ENCODE results near the gene B3GAT1. TPM values are rescaled to one million over a fixed set of nuclear protein-coding genes. Genes with fewer than 3 reads are reported as not detected.

Gene B3GAT1
- total RNA-seq, 4 donors from 2014 or later, result 0.13 to 0.66 (median 0.35) TPM

- H3K4me1 ChIP-seq, result no peaks in the 10 kb centered on the region
- no peaks in the 10 kb centered on the region for H3K27me3 ChIP-seq
- H3K36me3 ChIP-seq, result peaks cover 0 to 20% (median 0%) of the 10 kb centered on the region in 4 donors
- no peak overlapping the region for H3K4me3 ChIP-seq
- H3K27ac ChIP-seq (replicated peaks in 1 of 4), result no peak overlapping the region
- intact Hi-C loops (cut with DNase I), result no loop called here
- WGBS, result 86% methylated on average over 9 of the region's 9 CpGs
- no peak for DNase-seq (ENCODE audit: extremely low spot score)
- TF ChIP-seq EP300 (IDR thresholded peaks at IDR 0.05), result no peak
- TF ChIP-seq, protein P1, sequence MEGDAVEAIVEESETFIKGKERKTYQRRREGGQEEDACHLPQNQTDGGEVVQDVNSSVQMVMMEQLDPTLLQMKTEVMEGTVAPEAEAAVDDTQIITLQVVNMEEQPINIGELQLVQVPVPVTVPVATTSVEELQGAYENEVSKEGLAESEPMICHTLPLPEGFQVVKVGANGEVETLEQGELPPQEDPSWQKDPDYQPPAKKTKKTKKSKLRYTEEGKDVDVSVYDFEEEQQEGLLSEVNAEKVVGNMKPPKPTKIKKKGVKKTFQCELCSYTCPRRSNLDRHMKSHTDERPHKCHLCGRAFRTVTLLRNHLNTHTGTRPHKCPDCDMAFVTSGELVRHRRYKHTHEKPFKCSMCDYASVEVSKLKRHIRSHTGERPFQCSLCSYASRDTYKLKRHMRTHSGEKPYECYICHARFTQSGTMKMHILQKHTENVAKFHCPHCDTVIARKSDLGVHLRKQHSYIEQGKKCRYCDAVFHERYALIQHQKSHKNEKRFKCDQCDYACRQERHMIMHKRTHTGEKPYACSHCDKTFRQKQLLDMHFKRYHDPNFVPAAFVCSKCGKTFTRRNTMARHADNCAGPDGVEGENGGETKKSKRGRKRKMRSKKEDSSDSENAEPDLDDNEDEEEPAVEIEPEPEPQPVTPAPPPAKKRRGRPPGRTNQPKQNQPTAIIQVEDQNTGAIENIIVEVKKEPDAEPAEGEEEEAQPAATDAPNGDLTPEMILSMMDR (IDR thresholded peaks at IDR 0.05), result no peak
- TF ChIP-seq POLR2A (IDR thresholded peaks at IDR 0.05; ENCODE audit: low read depth), result no peak
- TF ChIP-seq POLR2AphosphoS5 (IDR thresholded peaks at IDR 0.05), result no peak
- no peaks in the 10 kb centered on the region for H3K9me3 ChIP-seq
These were observed 37.9 kb downstream of the B3GAT1 start for GRCh38 chr11:134374171-134374570.

DNA sequence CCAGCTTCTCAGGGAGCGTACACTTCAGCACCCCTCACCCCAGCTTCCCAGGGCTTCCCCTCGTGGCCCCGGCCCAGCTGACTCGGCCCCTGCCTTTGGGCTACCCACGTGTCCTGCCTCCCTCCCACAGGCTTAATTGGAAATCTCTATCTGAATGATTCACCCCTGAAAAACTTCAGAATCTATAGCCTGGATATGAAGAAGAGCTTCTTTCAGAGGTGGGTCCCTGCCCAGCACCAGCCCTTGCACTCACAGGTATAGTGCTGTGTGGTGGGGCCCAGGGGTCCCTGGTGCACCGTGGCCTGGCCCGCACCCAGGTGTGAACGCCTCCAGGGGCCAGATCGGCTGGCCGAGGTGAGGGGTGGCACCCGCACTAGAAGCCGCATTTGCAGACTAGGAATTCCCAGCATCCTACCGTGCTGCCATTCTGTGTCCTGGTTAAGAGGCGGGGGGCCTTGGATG is 38.4 kb downstream of the B3GAT1 start:
- H3K9me3 ChIP-seq, result no peaks in the 10 kb centered on the region
- no peak for TF ChIP-seq POLR2A (IDR thresholded peaks at IDR 0.05; ENCODE audit: low read depth)
- no peak for TF ChIP-seq EP300 (IDR thresholded peaks at IDR 0.05)
- TF ChIP-seq, protein P1 (IDR thresholded peaks at IDR 0.05), result no peak
- no peak for TF ChIP-seq POLR2AphosphoS5 (IDR thresholded peaks at IDR 0.05)
- intact Hi-C loops (cut with DNase I), result no loop called here
- no peaks in the 10 kb centered on the region for H3K4me1 ChIP-seq
- H3K27ac ChIP-seq (replicated peaks in 1 of 4), result no peak overlapping the region
- 87% methylated on average over 11 of the region's 14 CpGs for WGBS
- DNase-seq (ENCODE audit: extremely low spot score), result no peak
- H3K4me3 ChIP-seq, result no peak overlapping the region
- peaks cover 0 to 20% (median 0%) of the 10 kb centered on the region in 4 donors for H3K36me3 ChIP-seq
- no peaks in the 10 kb centered on the region for H3K27me3 ChIP-seq

DNA sequence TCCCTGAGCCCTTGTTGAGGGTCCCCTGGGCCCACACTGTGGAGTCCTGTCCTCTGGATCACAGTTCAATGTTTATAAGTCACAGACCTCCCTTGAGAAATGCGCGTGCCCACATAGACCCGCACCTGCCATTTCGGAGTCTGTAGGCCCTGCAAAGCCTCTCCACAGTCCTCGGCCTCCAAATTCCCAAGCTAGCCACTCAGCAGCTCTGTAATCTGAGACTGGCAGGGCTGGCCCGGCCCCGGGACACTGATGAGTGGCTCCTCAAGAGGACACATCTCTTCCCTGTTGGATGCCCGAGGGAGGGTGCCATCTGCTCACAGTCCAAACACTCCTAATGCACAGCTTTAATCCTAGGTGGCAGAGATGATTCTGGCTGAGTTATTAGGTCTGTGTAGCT is 39.1 kb downstream of the B3GAT1 start:
- Histone ChIP-seq H3K4me3 (no peak overlapping the region), H3K4me1 (no peaks in the 10 kb centered on the region), H3K36me3 (peaks cover 0 to 20% (median 0%) of the 10 kb centered on the region in 4 donors), H3K27ac (replicated peaks in 1 of 4) (no peak overlapping the region), H3K9me3 (no peaks in the 10 kb centered on the region), H3K27me3 (no peaks in the 10 kb centered on the region)
- no peak for DNase-seq (ENCODE audit: extremely low spot score)
- TF ChIP-seq EP300 (IDR thresholded peaks at IDR 0.05) (no peak), POLR2AphosphoS5 (IDR thresholded peaks at IDR 0.05) (no peak), POLR2A (IDR thresholded peaks at IDR 0.05; ENCODE audit: low read depth) (no peak)
- TF ChIP-seq, protein P1 (IDR thresholded peaks at IDR 0.05), result no peak
- 90% methylated on average over 5 of the region's 8 CpGs for WGBS
- intact Hi-C loops (cut with DNase I), result no loop called here

GRCh38 chr11:134372536-134372935 is 39.5 kb downstream of the B3GAT1 start:
- Histone ChIP-seq H3K4me1 (no peaks in the 10 kb centered on the region), H3K4me3 (no peak overlapping the region), H3K27me3 (no peaks in the 10 kb centered on the region), H3K36me3 (peaks cover 0 to 20% (median 0%) of the 10 kb centered on the region in 4 donors), H3K9me3 (no peaks in the 10 kb centered on the region), H3K27ac (replicated peaks in 1 of 4) (no peak overlapping the region)
- DNase-seq (ENCODE audit: extremely low spot score), result no peak
- TF ChIP-seq, protein P1 (IDR thresholded peaks at IDR 0.05), result no peak
- TF ChIP-seq POLR2A (IDR thresholded peaks at IDR 0.05; ENCODE audit: low read depth) (no peak), POLR2AphosphoS5 (IDR thresholded peaks at IDR 0.05) (no peak), EP300 (IDR thresholded peaks at IDR 0.05) (no peak)
- 82% methylated on average over 10 of the region's 10 CpGs for WGBS
- intact Hi-C loops (cut with DNase I), result no loop called here
